Fibroblast of lung (primary cell): ENCODE results near the gene TIMP2. TPM values are rescaled to one million over a fixed set of nuclear protein-coding genes. Genes with fewer than 3 reads are reported as not detected.

Source experiments
- DNase-seq, 2 donors: peaks; one replicate each; pipeline versions ENCODE4 v3.0.0 to v3.0.0-alpha.2; 2010; ENCODE audit warnings: low read depth in 2 of 2
- H2AFZ ChIP-seq: 2 replicates; pipeline ENCODE4 v1.5.1; 2012; ENCODE audit warnings: low read length, control low read depth, inconsistent platforms
- H3K27ac ChIP-seq: 2 replicates; pipeline ENCODE4 v1.5.1; 2011; ENCODE audit warnings: low read length, control low read depth; ENCODE audit not compliant: insufficient read depth
- H3K27me3 ChIP-seq: 2 replicates; pipeline ENCODE4 v1.5.1; 2011; ENCODE audit warnings: mild to moderate bottlenecking, low read length; ENCODE audit not compliant: control insufficient read depth, insufficient read depth
- H3K36me3 ChIP-seq: 2 replicates; pipeline ENCODE4 v1.5.1; 2011; ENCODE audit warnings: low read length; ENCODE audit not compliant: control insufficient read depth, insufficient read depth
- H3K4me1 ChIP-seq: 2 replicates; pipeline ENCODE4 v1.5.1; 2011; ENCODE audit warnings: low read length; ENCODE audit not compliant: control insufficient read depth, insufficient read depth; ENCODE audit errors: extremely low read depth
- H3K4me2 ChIP-seq: 2 replicates; pipeline ENCODE4 v1.5.1; 2011; ENCODE audit warnings: low read length, control low read depth; ENCODE audit not compliant: insufficient read depth; ENCODE audit errors: extremely low read depth
- H3K4me3 ChIP-seq, 4 experiments: fragments of 200-600 bp in 1 of 4; sonication (generic) in 1 of 4; replicated peaks in 1 of 4; 2 replicates each; pipeline ENCODE4 v1.5.1; 2011 to 2016; ENCODE audit warnings: low read length in 4 of 4, low read depth in 3 of 4, mild to moderate bottlenecking in 3 of 4, control low read depth in 2 of 4, inconsistent platforms in 1 of 4, mixed read lengths in 1 of 4; ENCODE audit not compliant: insufficient read depth in 1 of 4; ENCODE audit errors: control extremely low read depth in 1 of 4
- H3K79me2 ChIP-seq: 2 replicates; pipeline ENCODE4 v1.5.1; 2012; ENCODE audit warnings: mild to moderate bottlenecking, low read length, inconsistent platforms; ENCODE audit not compliant: control insufficient read depth, insufficient read depth
- H3K9ac ChIP-seq: 2 replicates; pipeline ENCODE4 v1.5.1; 2011; ENCODE audit warnings: mild to moderate bottlenecking, low read length, control low read depth; ENCODE audit not compliant: insufficient read depth
- H3K9me3 ChIP-seq: 2 replicates; pipeline ENCODE4 v1.5.1; 2012; ENCODE audit warnings: low read depth, low read length; ENCODE audit not compliant: control insufficient read depth, insufficient read depth
- H4K20me1 ChIP-seq: 2 replicates; pipeline ENCODE4 v1.5.1; 2011; ENCODE audit warnings: low read length; ENCODE audit not compliant: control insufficient read depth, insufficient read depth; ENCODE audit errors: extremely low read depth
- EZH2 ChIP-seq: IDR thresholded peaks from 2 replicates; pipeline ENCODE4 v1.5.1; 2012; ENCODE audit warnings: low read length, control low read depth, mild to moderate bottlenecking; ENCODE audit errors: missing control alignments
- polyA plus RNA-seq, 2 donors: library from polyadenylated mRNA; depleted of rRNA in 1 of 2; stranded (reverse) in 1 of 2; unstranded in 1 of 2; fragments of >200 nt; gene quantifications; 2 replicates each; pipeline ENCODE4 v1.2.1, GENCODE V29; 2011 to 2012; ENCODE audit warnings: missing spikeins in 1 of 2
- total RNA-seq: library from RNA; depleted of rRNA; stranded (reverse); fragments of >200 nt; gene quantifications from 2 replicates; pipeline ENCODE4 v1.2.1, GENCODE V29; 2014
- TF ChIP-seq, protein P1 (sequence below), 2 donors: IDR thresholded peaks in 1 of 2; conservative IDR thresholded peaks in 1 of 2; 1 replicate in 1 of 2; 2 replicates in 1 of 2; pipeline ENCODE4 v1.5.1; 2011 to 2012; ENCODE audit warnings: low read length in 2 of 2, control low read depth in 1 of 2, inconsistent platforms in 1 of 2, low read depth in 1 of 2, mild to moderate bottlenecking in 1 of 2

TIMP2 gene
- total and polyA plus RNA-seq, 2 donors (not counting 1 experiment from before 2014, with no cell fraction given), result 155 to 745 TPM

GRCh38 chr17:78940258-78940657 lies 15.1 kb upstream of the TIMP2 start:
- Histone ChIP-seq H3K79me2 (no peaks in the 10 kb centered on the region), H3K27me3 (peaks cover 7% of the 10 kb centered on the region), H3K9me3 (no peaks in the 10 kb centered on the region), H3K9ac (no peak overlapping the region), H3K4me3 (no peak overlapping the region), H3K36me3 (no peaks in the 10 kb centered on the region), H4K20me1 (no peaks in the 10 kb centered on the region), H3K27ac (no peak overlapping the region), H3K4me2 (no peak overlapping the region), H2AFZ (no peak overlapping the region), H3K4me1 (peaks cover 9% of the 10 kb centered on the region)
- no peak for TF ChIP-seq EZH2
- TF ChIP-seq, protein P1, sequence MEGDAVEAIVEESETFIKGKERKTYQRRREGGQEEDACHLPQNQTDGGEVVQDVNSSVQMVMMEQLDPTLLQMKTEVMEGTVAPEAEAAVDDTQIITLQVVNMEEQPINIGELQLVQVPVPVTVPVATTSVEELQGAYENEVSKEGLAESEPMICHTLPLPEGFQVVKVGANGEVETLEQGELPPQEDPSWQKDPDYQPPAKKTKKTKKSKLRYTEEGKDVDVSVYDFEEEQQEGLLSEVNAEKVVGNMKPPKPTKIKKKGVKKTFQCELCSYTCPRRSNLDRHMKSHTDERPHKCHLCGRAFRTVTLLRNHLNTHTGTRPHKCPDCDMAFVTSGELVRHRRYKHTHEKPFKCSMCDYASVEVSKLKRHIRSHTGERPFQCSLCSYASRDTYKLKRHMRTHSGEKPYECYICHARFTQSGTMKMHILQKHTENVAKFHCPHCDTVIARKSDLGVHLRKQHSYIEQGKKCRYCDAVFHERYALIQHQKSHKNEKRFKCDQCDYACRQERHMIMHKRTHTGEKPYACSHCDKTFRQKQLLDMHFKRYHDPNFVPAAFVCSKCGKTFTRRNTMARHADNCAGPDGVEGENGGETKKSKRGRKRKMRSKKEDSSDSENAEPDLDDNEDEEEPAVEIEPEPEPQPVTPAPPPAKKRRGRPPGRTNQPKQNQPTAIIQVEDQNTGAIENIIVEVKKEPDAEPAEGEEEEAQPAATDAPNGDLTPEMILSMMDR (conservative IDR thresholded peaks at IDR 0.05 in 1 of 2, IDR thresholded peaks at IDR 0.05 in 1 of 2; ENCODE audit: low read depth in 1 of 2, low read length in 2 of 2), result no peak
- DNase-seq, result no peak

DNA sequence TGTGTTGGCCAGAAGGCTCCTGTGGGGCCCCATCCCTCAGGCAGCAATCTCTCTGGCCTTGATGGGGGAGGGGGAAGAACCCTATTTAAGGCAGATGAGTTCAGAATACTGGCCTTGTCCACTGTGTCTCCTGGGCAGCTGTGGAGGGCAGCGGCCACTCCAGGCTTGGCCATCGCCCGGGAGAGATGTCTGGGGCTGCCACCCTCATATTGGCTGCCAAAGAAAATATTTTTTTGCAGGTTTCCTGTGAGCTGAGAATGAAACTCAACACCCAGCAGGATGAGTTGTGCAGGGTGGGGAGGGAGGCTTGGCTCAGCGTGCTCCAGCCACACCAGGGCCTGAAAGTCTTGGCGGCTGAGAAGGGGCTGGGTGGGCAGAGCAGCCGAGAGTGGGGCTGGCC lies 14.4 kb upstream of the TIMP2 start:
- Histone ChIP-seq H3K9ac (no peak overlapping the region), H3K27ac (no peak overlapping the region), H3K36me3 (peaks cover 2% of the 10 kb centered on the region), H3K9me3 (no peaks in the 10 kb centered on the region), H3K4me3 (no peak overlapping the region), H3K4me1 (peaks cover 15% of the 10 kb centered on the region), H4K20me1 (no peaks in the 10 kb centered on the region), H3K79me2 (no peaks in the 10 kb centered on the region), H3K27me3 (peaks cover 3% of the 10 kb centered on the region), H3K4me2 (no peak overlapping the region), H2AFZ (no peak overlapping the region)
- peak in 1 of 2 donors; percentile 63 for DNase-seq
- no peak for TF ChIP-seq EZH2
- TF ChIP-seq, protein P1 (conservative IDR thresholded peaks at IDR 0.05 in 1 of 2, IDR thresholded peaks at IDR 0.05 in 1 of 2; ENCODE audit: low read depth in 1 of 2, low read length in 2 of 2), result no peak

GRCh38 chr17:78937561-78937960 lies 12.4 kb upstream of the TIMP2 start:
- H3K27ac ChIP-seq, result no peak overlapping the region
- no peak overlapping the region for H3K9ac ChIP-seq
- no peaks in the 10 kb centered on the region for H3K79me2 ChIP-seq
- no peak for DNase-seq
- peaks cover 33% of the 10 kb centered on the region for H3K4me1 ChIP-seq
- no peaks in the 10 kb centered on the region for H3K9me3 ChIP-seq
- no peaks in the 10 kb centered on the region for H4K20me1 ChIP-seq
- no peaks in the 10 kb centered on the region for H3K27me3 ChIP-seq
- peaks cover 2% of the 10 kb centered on the region for H3K36me3 ChIP-seq
- H3K4me3 ChIP-seq, result no peak overlapping the region
- TF ChIP-seq EZH2, result no peak
- TF ChIP-seq, protein P1 (conservative IDR thresholded peaks at IDR 0.05 in 1 of 2, IDR thresholded peaks at IDR 0.05 in 1 of 2; ENCODE audit: low read depth in 1 of 2, low read length in 2 of 2), result no peak
- no peak overlapping the region for H3K4me2 ChIP-seq
- no peak overlapping the region for H2AFZ ChIP-seq
